Adrenal gland (tissue), 5 donors: ENCODE measurements around the gene COX7A2L.

Experiments used
- POLR2A ChIP-seq, 2 donors: fragments of 450-650 bp; IDR thresholded peaks; one replicate each; pipeline ENCODE4 v1.6.1; 2017; ENCODE audit warnings: antibody characterized with exemption in 2 of 2, mild to moderate bottlenecking in 2 of 2, moderate library complexity in 1 of 2
- TF ChIP-seq, protein P1 (sequence below), 6 experiments: fragments of 450-650 bp in 4 of 6; fragments of 200-600 bp in 2 of 6; sonication (generic) in 1 of 6; IDR thresholded peaks; 1 replicate in 5 of 6; 2 replicates in 1 of 6; pipeline versions ENCODE4 v1.5.1 to v1.8.0; 2016 to 2021; ENCODE audit warnings: antibody characterized with exemption in 6 of 6, mild to moderate bottlenecking in 2 of 6, moderate library complexity in 1 of 6
- donor health status: DM: no; HTN: no; CAD: no.

DNA sequence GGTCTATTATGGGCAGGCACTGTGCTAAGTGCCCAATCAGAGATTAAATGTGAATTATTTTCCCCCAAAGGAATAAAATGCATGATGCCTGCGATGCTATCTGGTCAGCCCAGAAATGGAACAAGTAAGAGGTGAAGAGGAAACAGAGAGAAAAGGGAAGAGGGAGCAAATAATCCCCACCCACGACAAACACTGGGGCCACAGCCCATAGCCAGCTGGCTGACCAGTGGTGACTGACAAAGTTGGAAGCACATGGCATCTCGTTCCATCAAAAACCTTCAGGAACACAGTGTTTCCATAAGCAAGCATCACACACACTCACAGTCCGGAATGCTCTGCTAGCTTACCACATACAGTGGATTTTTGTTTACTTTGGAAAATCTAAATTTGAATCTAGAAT is 21.1 kb upstream of the COX7A2L start:
- TF ChIP-seq POLR2A (IDR thresholded peaks at IDR 0.05): no peak
- TF ChIP-seq, protein P1, sequence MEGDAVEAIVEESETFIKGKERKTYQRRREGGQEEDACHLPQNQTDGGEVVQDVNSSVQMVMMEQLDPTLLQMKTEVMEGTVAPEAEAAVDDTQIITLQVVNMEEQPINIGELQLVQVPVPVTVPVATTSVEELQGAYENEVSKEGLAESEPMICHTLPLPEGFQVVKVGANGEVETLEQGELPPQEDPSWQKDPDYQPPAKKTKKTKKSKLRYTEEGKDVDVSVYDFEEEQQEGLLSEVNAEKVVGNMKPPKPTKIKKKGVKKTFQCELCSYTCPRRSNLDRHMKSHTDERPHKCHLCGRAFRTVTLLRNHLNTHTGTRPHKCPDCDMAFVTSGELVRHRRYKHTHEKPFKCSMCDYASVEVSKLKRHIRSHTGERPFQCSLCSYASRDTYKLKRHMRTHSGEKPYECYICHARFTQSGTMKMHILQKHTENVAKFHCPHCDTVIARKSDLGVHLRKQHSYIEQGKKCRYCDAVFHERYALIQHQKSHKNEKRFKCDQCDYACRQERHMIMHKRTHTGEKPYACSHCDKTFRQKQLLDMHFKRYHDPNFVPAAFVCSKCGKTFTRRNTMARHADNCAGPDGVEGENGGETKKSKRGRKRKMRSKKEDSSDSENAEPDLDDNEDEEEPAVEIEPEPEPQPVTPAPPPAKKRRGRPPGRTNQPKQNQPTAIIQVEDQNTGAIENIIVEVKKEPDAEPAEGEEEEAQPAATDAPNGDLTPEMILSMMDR (IDR thresholded peaks at IDR 0.05): no peak
